Measurements from ENCODE around the gene CD68. TPM values are rescaled to one million over a fixed set of nuclear protein-coding genes. Genes with fewer than 3 reads are reported as not detected.

CD68 gene
- total RNA-seq, 6 experiments from 2014 or later, result 46.6 to 71.7 (median 68.5) TPM

DNA sequence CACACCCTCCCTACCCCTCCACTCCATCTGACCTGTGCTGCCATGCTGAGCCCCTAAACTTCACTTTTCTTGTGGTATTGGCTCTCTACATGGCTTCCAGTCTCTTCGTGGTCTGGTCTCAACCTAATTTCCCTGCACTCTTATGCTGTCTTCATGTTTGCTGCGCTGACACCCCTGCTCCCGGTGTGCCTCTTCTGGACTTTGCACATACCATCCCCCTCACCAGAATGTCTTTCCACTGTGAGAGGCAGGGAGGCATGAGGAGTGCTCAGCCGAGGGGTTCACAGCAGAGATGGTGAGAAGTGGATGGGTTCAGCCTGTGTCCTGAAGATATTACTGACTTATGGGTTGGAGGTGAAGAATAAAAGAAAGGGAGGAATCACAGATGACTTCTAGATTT, 28.0 kb upstream of the CD68 start:
- Mint-ChIP-seq H3K4me1 (ENCODE audit: low read depth) (peaks cover 14% of the 10 kb centered on the region), H3K27me3 (ENCODE audit: insufficient read depth) (peaks cover 4% of the 10 kb centered on the region; the same call in 1 of the 2 replicates), H3K27ac (no peak overlapping the region), H3K4me3 (no peak overlapping the region), H3K9me3 (no peaks in the 10 kb centered on the region), H3K36me3 (ENCODE audit: low read depth) (no peaks in the 10 kb centered on the region; the same call in 1 of the 2 replicates)
- TF ChIP-seq, protein P1, sequence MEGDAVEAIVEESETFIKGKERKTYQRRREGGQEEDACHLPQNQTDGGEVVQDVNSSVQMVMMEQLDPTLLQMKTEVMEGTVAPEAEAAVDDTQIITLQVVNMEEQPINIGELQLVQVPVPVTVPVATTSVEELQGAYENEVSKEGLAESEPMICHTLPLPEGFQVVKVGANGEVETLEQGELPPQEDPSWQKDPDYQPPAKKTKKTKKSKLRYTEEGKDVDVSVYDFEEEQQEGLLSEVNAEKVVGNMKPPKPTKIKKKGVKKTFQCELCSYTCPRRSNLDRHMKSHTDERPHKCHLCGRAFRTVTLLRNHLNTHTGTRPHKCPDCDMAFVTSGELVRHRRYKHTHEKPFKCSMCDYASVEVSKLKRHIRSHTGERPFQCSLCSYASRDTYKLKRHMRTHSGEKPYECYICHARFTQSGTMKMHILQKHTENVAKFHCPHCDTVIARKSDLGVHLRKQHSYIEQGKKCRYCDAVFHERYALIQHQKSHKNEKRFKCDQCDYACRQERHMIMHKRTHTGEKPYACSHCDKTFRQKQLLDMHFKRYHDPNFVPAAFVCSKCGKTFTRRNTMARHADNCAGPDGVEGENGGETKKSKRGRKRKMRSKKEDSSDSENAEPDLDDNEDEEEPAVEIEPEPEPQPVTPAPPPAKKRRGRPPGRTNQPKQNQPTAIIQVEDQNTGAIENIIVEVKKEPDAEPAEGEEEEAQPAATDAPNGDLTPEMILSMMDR (IDR thresholded peaks at IDR 0.05), result no peak
- DNase-seq, result no peak

DNA sequence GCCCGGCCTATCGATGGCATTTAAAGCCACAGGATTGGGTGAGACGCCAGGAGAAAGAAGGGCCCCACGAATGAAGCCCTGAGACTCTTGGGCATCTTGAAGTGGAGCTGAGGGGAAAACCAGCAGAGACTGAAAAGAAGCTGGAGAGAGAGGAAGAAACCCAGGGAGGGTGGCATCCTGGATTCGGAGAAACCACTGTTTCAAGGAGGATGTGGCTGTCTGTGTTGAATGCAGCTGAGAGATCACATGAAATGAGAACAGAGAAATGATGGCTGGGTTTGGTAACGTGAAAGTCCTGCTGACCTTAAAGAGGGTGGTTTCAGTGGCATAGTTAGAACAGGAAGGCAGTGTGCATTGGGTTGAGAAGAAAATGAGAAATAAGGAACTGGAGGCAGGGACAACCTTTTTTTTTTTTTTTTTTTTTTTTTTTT, 26.8 kb upstream of the CD68 start:
- H3K36me3 Mint-ChIP-seq (ENCODE audit: low read depth), result no peaks in the 10 kb centered on the region; the same call in 1 of the 2 replicates
- no peak overlapping the region for H3K27ac Mint-ChIP-seq
- no peaks in the 10 kb centered on the region for H3K9me3 Mint-ChIP-seq
- TF ChIP-seq, protein P1 (IDR thresholded peaks at IDR 0.05), result no peak
- peaks cover 5% of the 10 kb centered on the region; the same call in 1 of the 2 replicates for H3K27me3 Mint-ChIP-seq (ENCODE audit: insufficient read depth)
- no peak overlapping the region for H3K4me3 Mint-ChIP-seq
- H3K4me1 Mint-ChIP-seq (ENCODE audit: low read depth), result peaks cover 14% of the 10 kb centered on the region
- DNase-seq, result no peak

DNA sequence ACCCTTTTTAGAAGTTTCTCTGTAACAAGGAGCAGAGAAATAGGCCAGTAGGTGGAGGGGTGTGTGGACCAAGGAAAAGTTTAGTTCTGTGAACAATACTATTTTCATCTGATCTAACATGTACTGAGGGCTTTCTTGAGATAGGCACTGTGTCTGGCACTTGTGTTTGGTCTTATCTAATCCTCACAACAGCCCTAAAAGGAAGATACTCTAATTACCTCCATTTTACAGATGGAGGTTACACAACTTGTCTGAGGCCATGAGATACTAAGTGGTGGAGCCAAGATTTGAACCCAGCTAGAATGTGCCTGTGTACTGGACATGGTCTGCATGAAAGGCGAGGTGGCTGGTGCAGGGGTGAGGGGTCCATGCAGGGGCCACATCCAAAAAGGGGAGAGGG, 26.1 kb upstream of the CD68 start:
- DNase-seq, result no peak
- Mint-ChIP-seq H3K4me1 (ENCODE audit: low read depth) (peaks cover 17% of the 10 kb centered on the region), H3K27me3 (ENCODE audit: insufficient read depth) (peaks cover 5% of the 10 kb centered on the region; the same call in 1 of the 2 replicates), H3K36me3 (ENCODE audit: low read depth) (no peaks in the 10 kb centered on the region; the same call in 1 of the 2 replicates), H3K4me3 (no peak overlapping the region), H3K27ac (no peak overlapping the region), H3K9me3 (no peaks in the 10 kb centered on the region)
- TF ChIP-seq, protein P1 (IDR thresholded peaks at IDR 0.05), result no peak

DNA sequence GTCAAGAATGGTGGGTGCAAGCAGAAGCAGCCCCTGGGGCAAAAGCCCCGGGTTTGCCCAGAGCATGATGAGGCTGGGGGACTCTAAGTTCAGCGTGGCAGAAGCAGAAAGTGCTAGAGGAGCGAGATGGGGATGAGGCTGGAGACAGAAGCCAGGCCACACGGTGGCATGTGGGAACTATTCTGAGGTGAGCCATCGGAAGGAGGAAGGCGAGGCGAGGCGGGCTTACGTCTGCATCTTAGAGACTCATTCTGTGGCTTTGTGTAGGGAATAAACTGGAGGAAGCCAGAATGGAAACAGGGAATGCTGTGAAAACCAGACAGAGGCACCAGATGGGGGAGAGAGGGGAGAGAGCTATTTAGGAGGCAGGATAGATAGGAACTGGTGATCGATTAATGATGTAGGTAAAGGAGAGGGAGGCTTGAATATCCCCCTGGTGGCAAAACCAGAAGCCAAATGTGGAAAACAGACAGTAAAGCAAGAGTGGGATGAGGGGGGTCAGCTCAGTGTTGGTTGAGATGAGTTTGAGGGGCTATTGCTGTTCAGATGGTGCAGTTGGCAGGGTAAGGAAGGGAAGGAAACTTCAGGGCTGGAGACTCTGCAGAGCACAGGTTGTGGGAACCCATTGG, 24.0 kb upstream of the CD68 start:
- Mint-ChIP-seq H3K36me3 (ENCODE audit: low read depth) (no peaks in the 10 kb centered on the region; the same call in 1 of the 2 replicates), H3K27ac (no peak overlapping the region), H3K27me3 (ENCODE audit: insufficient read depth) (peaks cover 5% of the 10 kb centered on the region), H3K4me3 (no peak overlapping the region), H3K4me1 (ENCODE audit: low read depth) (peaks cover 22% of the 10 kb centered on the region), H3K9me3 (no peaks in the 10 kb centered on the region)
- DNase-seq, result no peak
- TF ChIP-seq, protein P1 (IDR thresholded peaks at IDR 0.05), result peak; percentile 34

DNA sequence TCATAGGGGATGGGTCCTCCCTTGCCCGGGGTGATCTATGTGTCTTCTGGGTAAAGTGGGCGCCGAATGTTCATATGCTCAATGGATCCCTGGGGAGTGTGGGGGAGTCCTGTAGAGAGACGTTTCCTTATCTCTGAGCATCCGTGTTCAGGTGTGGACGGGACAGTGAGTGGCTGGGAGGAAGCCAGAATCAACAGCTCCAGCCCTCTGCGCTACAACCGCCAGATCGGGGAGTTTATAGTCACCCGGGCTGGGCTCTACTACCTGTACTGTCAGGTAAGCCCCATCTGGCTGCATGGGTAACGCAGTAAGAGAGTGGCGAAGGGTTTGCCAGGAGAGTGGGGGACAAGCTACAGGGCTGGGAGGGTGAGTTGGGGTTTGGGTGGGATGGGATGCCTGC, 22.8 kb upstream of the CD68 start:
- Mint-ChIP-seq H3K4me3 (no peak overlapping the region), H3K4me1 (ENCODE audit: low read depth) (peaks cover 29% of the 10 kb centered on the region), H3K27ac (no peak overlapping the region), H3K36me3 (ENCODE audit: low read depth) (no peaks in the 10 kb centered on the region; the same call in 1 of the 2 replicates), H3K9me3 (no peaks in the 10 kb centered on the region), H3K27me3 (ENCODE audit: insufficient read depth) (peaks cover 8% of the 10 kb centered on the region)
- DNase-seq, result no peak
- TF ChIP-seq, protein P1 (IDR thresholded peaks at IDR 0.05), result no peak
